HL-60 (cell line): ENCODE results near the gene FEN1.

Experiments used
- DNase-seq, 2 experiments: peaks; one replicate each; pipeline ENCODE4 v3.0.0-alpha.2; 2010 to 2020; ENCODE audit warnings: low read depth in 1 of 2, low spot score in 1 of 2
- H3K27ac ChIP-seq: fragments of 250-450 bp; sonication (Bioruptor Pico); replicated peaks from 2 replicates; pipeline ENCODE4 v1.5.1; 2020; ENCODE audit warnings: mild to moderate bottlenecking, moderate library complexity
- H3K27me3 ChIP-seq: fragments of 250-450 bp; sonication (Bioruptor Pico); 2 replicates; pipeline ENCODE4 v1.5.1; 2021; ENCODE audit warnings: mild to moderate bottlenecking, moderate library complexity; ENCODE audit not compliant: insufficient read depth, poor library complexity, severe bottlenecking
- H3K4me3 ChIP-seq: replicated peaks from 2 replicates; pipeline ENCODE4 v1.5.1; 2011; ENCODE audit warnings: mild to moderate bottlenecking, control low read depth, low read length; ENCODE audit not compliant: insufficient read depth
- GABPA ChIP-seq: IDR thresholded peaks from 2 replicates; pipeline ENCODE4 v1.6.1; 2012; ENCODE audit warnings: low read depth
- POLR2AphosphoS5 ChIP-seq: IDR thresholded peaks from 2 replicates; pipeline ENCODE4 v1.6.1; 2012; ENCODE audit warnings: low read depth
- REST ChIP-seq: IDR thresholded peaks from 2 replicates; pipeline ENCODE4 v1.6.1; 2012; ENCODE audit warnings: low read depth; ENCODE audit not compliant: insufficient replicate concordance
- SPI1 ChIP-seq: IDR thresholded peaks from 2 replicates; pipeline ENCODE4 v1.6.1; 2012; ENCODE audit warnings: low read depth, mild to moderate bottlenecking, borderline replicate concordance
- TF ChIP-seq, protein P1 (sequence below): IDR thresholded peaks from one replicate; pipeline ENCODE4 v1.5.1; 2011; ENCODE audit warnings: low read length, control low read depth, inconsistent platforms; ENCODE audit not compliant: insufficient read depth

The FEN1 gene

DNA sequence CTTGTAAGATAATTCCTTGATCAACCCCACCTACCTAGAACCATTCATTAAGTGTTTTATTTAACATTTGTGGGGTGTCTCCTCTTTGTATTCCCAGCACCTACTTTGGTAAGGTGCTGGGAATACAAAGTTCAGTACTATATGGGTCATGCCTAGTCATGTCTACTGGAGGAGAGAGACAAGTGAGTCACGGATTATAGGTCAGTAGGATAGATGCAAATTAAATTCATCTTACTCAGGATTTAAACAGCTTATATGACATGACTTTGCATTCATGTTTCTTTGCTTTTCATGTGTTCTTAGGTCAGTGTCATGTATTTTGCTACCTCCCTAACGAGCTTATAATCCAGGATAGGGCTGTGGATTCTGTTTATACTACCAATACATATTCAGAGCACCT, 27.5 kb downstream of the FEN1 start:
- H3K4me3 ChIP-seq, result no peak overlapping the region
- H3K27me3 ChIP-seq, result peaks cover 32% of the 10 kb centered on the region
- DNase-seq, result no peak
- no peak overlapping the region for H3K27ac ChIP-seq
- no peak for TF ChIP-seq REST
- no peak for TF ChIP-seq GABPA
- TF ChIP-seq, protein P1, sequence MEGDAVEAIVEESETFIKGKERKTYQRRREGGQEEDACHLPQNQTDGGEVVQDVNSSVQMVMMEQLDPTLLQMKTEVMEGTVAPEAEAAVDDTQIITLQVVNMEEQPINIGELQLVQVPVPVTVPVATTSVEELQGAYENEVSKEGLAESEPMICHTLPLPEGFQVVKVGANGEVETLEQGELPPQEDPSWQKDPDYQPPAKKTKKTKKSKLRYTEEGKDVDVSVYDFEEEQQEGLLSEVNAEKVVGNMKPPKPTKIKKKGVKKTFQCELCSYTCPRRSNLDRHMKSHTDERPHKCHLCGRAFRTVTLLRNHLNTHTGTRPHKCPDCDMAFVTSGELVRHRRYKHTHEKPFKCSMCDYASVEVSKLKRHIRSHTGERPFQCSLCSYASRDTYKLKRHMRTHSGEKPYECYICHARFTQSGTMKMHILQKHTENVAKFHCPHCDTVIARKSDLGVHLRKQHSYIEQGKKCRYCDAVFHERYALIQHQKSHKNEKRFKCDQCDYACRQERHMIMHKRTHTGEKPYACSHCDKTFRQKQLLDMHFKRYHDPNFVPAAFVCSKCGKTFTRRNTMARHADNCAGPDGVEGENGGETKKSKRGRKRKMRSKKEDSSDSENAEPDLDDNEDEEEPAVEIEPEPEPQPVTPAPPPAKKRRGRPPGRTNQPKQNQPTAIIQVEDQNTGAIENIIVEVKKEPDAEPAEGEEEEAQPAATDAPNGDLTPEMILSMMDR, result no peak
- TF ChIP-seq POLR2AphosphoS5, result no peak
- no peak for TF ChIP-seq SPI1

DNA sequence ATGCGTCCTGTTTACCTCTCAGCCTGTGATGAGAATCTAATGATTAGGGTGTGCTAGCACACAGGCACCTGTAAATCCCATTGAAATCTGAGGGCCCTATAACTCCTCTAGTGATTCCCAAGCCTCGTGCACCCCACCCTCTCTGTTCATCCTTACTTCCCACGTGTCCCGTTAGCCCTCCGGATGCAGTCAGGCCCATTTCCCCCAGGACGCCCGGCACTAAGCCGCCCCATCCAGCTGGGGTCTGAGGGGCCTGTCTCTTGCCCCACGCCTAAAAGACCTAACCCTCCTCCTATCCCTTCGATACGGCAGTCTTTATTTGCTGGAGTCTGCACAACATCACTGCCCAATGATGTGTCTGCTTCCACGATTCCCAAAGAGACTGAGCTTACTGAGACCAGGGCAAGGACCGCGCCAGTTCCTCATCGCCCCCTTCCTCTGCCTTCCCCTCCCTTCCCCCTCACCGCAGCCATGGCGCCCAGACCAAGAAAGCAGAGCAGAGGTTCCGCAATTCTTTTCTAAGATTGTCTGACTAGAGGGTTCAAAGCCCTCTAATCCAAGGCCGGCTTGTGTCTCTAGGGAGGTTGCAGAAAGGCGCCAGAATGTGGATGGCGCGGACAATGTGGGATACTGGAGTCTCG, 34.3 kb downstream of the FEN1 start:
- TF ChIP-seq GABPA (no peak), POLR2AphosphoS5 (peak; percentile 54), REST (no peak), SPI1 (peak; percentile 76; the same call in 1 of the 2 replicates)
- TF ChIP-seq, protein P1, result no peak
- DNase-seq, result peak; percentile 48 to 65
- Histone ChIP-seq H3K27me3 (peaks cover 36% of the 10 kb centered on the region), H3K27ac (no peak overlapping the region), H3K4me3 (peak overlapping the region; percentile 36)

GRCh38 chr11:61827571-61828378, 35.1 kb downstream of the FEN1 start, which contains the start of gene FADS2:
Gene FADS2, plus strand, starts transcription at chr11:61828300. Its CDS starts 91 bp downstream, at chr11:61828391.
- Histone ChIP-seq H3K4me3 (peak within 1 kb of the TSS; percentile 36), H3K27ac (no peak within 1 kb of the TSS), H3K27me3 (peaks cover 36% of the 10 kb centered on the region)
- DNase-seq, result peak; percentile 45 to 87
- peak; percentile 29 for TF ChIP-seq POLR2AphosphoS5
- TF ChIP-seq SPI1, result no peak

DNA sequence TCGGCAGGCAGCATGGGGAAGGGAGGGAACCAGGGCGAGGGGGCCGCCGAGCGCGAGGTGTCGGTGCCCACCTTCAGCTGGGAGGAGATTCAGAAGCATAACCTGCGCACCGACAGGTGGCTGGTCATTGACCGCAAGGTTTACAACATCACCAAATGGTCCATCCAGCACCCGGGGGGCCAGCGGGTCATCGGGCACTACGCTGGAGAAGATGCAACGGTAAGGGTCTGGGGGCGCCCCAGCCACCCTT, 35.6 kb downstream of the FEN1 start:
- peak overlapping the region; percentile 36 for H3K4me3 ChIP-seq
- TF ChIP-seq POLR2AphosphoS5 (0 out of 2 replicates have a peak, but pooled peaks have one; percentile 2), GABPA (no peak)
- H3K27me3 ChIP-seq, result peaks cover 36% of the 10 kb centered on the region
- DNase-seq, result no peak
- H3K27ac ChIP-seq, result no peak overlapping the region
